GM19023 (cell line): ENCODE data around the gene NXPH3.

Source experiments
- ATAC-seq: cut with Tn5 transposase; IDR thresholded peaks from one replicate; pipeline ENCODE4 v1.9.1; 2021; ENCODE audit warnings: mild to moderate bottlenecking, moderate library complexity; ENCODE audit not compliant: unreplicated experiment

The NXPH3 gene

GRCh38 chr17:49618028-49618611, 42.4 kb downstream of the NXPH3 start:
- ATAC-seq: no peak

GRCh38 chr17:49621420-49621819, 45.7 kb downstream of the NXPH3 start:
- ATAC-seq: no peak

GRCh38 chr17:49621946-49622529, 46.4 kb downstream of the NXPH3 start:
- ATAC-seq: no peak

- no peak for ATAC-seq
These were observed 49.2 kb downstream of the NXPH3 start for GRCh38 chr17:49624896-49625295.

- no peak for ATAC-seq
These were observed 53.8 kb downstream of the NXPH3 start for GRCh38 chr17:49629447-49629846.

- ATAC-seq: no peak
These were observed 54.6 kb downstream of the NXPH3 start for GRCh38 chr17:49630113-49630900.

- ATAC-seq: no peak
These were observed 55.8 kb downstream of the NXPH3 start for GRCh38 chr17:49631496-49631895.
